ENCODE results near the gene SLIT3. TPM values are rescaled to one million over a fixed set of nuclear protein-coding genes. Genes with fewer than 3 reads are reported as not detected.
A peak's percentile ranks its signal among the peaks of the same experiment; 100 is the strongest.

Gene SLIT3
- total and polyA plus RNA-seq, 5 donors from 2014 or later = not detected

GRCh38 chr5:168655316-168655715, 645.6 kb downstream of the SLIT3 start:
- Histone ChIP-seq H3K27me3 (ENCODE audit: control insufficient read depth, insufficient read depth, low read length) (no peaks in the 10 kb centered on the region), H3K4me3 (ENCODE audit: low read depth, low read length) (no peak overlapping the region), H3K27ac (ENCODE audit: insufficient read depth, low read length, poor library complexity, severe bottlenecking) (no peak overlapping the region), H3K36me3 (ENCODE audit: control insufficient read depth, insufficient read depth, low read length) (no peaks in the 10 kb centered on the region), H3K4me1 (ENCODE audit: control insufficient read depth, insufficient read depth, low read length, poor library complexity, severe bottlenecking) (no peaks in the 10 kb centered on the region), H3K9me3 (ENCODE audit: control insufficient read depth in 2 of 2, low read length in 2 of 2) (no peaks in the 10 kb centered on the region)
- no peak overlapping the region for H3K27ac Mint-ChIP-seq
- peaks cover 6% of the 10 kb centered on the region for H3K27me3 Mint-ChIP-seq
- no peaks in the 10 kb centered on the region for H3K4me1 Mint-ChIP-seq
- no peak overlapping the region for H3K4me3 Mint-ChIP-seq
- no peak for DNase-seq
- no peaks in the 10 kb centered on the region for H3K9me3 Mint-ChIP-seq
- no peak for ATAC-seq (ENCODE audit: low read depth in 2 of 2)
- H3K36me3 Mint-ChIP-seq = no peaks in the 10 kb centered on the region

- H3K9me3 Mint-ChIP-seq = no peaks in the 10 kb centered on the region
- ATAC-seq (ENCODE audit: low read depth in 2 of 2) (no peak), DNase-seq (no peak)
- Histone ChIP-seq H3K36me3 (ENCODE audit: control insufficient read depth, insufficient read depth, low read length) (no peaks in the 10 kb centered on the region), H3K27ac (ENCODE audit: insufficient read depth, low read length, poor library complexity, severe bottlenecking) (no peak overlapping the region), H3K4me3 (ENCODE audit: low read depth, low read length) (no peak overlapping the region), H3K4me1 (ENCODE audit: control insufficient read depth, insufficient read depth, low read length, poor library complexity, severe bottlenecking) (no peaks in the 10 kb centered on the region), H3K9me3 (ENCODE audit: control insufficient read depth in 2 of 2, low read length in 2 of 2) (no peaks in the 10 kb centered on the region), H3K27me3 (ENCODE audit: control insufficient read depth, insufficient read depth, low read length) (no peaks in the 10 kb centered on the region)
- no peak overlapping the region for H3K4me3 Mint-ChIP-seq
- no peaks in the 10 kb centered on the region for H3K4me1 Mint-ChIP-seq
- H3K27ac Mint-ChIP-seq = no peak overlapping the region
- H3K27me3 Mint-ChIP-seq = peaks cover 15% of the 10 kb centered on the region
- H3K36me3 Mint-ChIP-seq = no peaks in the 10 kb centered on the region
These were observed 646.7 kb downstream of the SLIT3 start for GRCh38 chr5:168654211-168654721.

- H3K36me3 ChIP-seq (ENCODE audit: control insufficient read depth, insufficient read depth, low read length) = no peaks in the 10 kb centered on the region
- Mint-ChIP-seq H3K4me1 (no peaks in the 10 kb centered on the region), H3K36me3 (no peaks in the 10 kb centered on the region), H3K4me3 (no peak overlapping the region), H3K27ac (peak overlapping the region in 1 of 3 donors; percentile 62), H3K9me3 (peaks cover 0 to 1% (median 0%) of the 10 kb centered on the region in 7 donors), H3K27me3 (peaks cover 18% of the 10 kb centered on the region)
- no peaks in the 10 kb centered on the region for H3K4me1 ChIP-seq (ENCODE audit: control insufficient read depth, insufficient read depth, low read length, poor library complexity, severe bottlenecking)
- no peak overlapping the region for H3K27ac ChIP-seq (ENCODE audit: insufficient read depth, low read length, poor library complexity, severe bottlenecking)
- H3K9me3 ChIP-seq (ENCODE audit: control insufficient read depth in 2 of 2, low read length in 2 of 2) = no peaks in the 10 kb centered on the region
- DNase-seq (no peak), ATAC-seq (ENCODE audit: low read depth in 2 of 2) (no peak)
- H3K4me3 ChIP-seq (ENCODE audit: low read depth, low read length) = no peak overlapping the region
- H3K27me3 ChIP-seq (ENCODE audit: control insufficient read depth, insufficient read depth, low read length) = no peaks in the 10 kb centered on the region
These were observed 647.3 kb downstream of the SLIT3 start for GRCh38 chr5:168653626-168654025.

GRCh38 chr5:168651648-168652047, 649.3 kb downstream of the SLIT3 start:
- Histone ChIP-seq H3K27ac (ENCODE audit: insufficient read depth, low read length, poor library complexity, severe bottlenecking) (no peak overlapping the region), H3K4me3 (ENCODE audit: low read depth, low read length) (no peak overlapping the region), H3K9me3 (ENCODE audit: control insufficient read depth in 2 of 2, low read length in 2 of 2) (no peaks in the 10 kb centered on the region), H3K27me3 (ENCODE audit: control insufficient read depth, insufficient read depth, low read length) (no peaks in the 10 kb centered on the region), H3K4me1 (ENCODE audit: control insufficient read depth, insufficient read depth, low read length, poor library complexity, severe bottlenecking) (no peaks in the 10 kb centered on the region), H3K36me3 (ENCODE audit: control insufficient read depth, insufficient read depth, low read length) (no peaks in the 10 kb centered on the region)
- Mint-ChIP-seq H3K9me3 (peaks cover 0 to 3% (median 0%) of the 10 kb centered on the region in 7 donors), H3K27me3 (peaks cover 18% of the 10 kb centered on the region), H3K4me3 (no peak overlapping the region), H3K4me1 (no peaks in the 10 kb centered on the region), H3K27ac (no peak overlapping the region), H3K36me3 (no peaks in the 10 kb centered on the region)
- no peak for ATAC-seq (ENCODE audit: low read depth in 2 of 2)
- DNase-seq = no peak

DNA sequence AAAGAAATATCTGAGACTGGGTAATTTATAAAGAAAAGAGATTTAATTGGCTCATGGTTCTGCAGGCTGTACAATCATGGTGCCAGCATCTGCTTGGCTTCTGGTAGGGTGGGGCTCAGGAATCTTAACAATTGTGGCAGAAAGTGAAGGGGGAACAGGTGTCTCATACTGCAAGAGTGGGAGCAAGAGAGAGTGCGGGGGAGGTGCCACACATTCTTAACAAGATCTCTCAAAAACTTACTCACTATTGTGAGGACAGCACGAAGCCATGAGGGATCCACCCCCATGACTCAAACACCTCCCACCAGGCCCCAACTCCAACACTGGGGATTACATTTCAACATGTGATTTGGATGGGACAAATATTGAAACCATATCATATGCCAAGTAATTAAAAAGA, 651.6 kb downstream of the SLIT3 start:
- Histone ChIP-seq H3K9me3 (ENCODE audit: control insufficient read depth in 2 of 2, low read length in 2 of 2) (no peaks in the 10 kb centered on the region), H3K36me3 (ENCODE audit: control insufficient read depth, insufficient read depth, low read length) (no peaks in the 10 kb centered on the region), H3K27ac (ENCODE audit: insufficient read depth, low read length, poor library complexity, severe bottlenecking) (no peak overlapping the region), H3K27me3 (ENCODE audit: control insufficient read depth, insufficient read depth, low read length) (no peaks in the 10 kb centered on the region), H3K4me3 (ENCODE audit: low read depth, low read length) (no peak overlapping the region), H3K4me1 (ENCODE audit: control insufficient read depth, insufficient read depth, low read length, poor library complexity, severe bottlenecking) (no peaks in the 10 kb centered on the region)
- Mint-ChIP-seq H3K27ac (no peak overlapping the region), H3K4me1 (no peaks in the 10 kb centered on the region), H3K9me3 (peaks cover 0 to 4% (median 1%) of the 10 kb centered on the region in 7 donors), H3K36me3 (no peaks in the 10 kb centered on the region), H3K4me3 (no peak overlapping the region), H3K27me3 (peaks cover 18% of the 10 kb centered on the region)
- DNase-seq (no peak), ATAC-seq (ENCODE audit: low read depth in 2 of 2) (no peak)

GRCh38 chr5:168648576-168648975, 652.4 kb downstream of the SLIT3 start:
- H3K36me3 Mint-ChIP-seq = no peaks in the 10 kb centered on the region
- peaks cover 0 to 4% (median 1%) of the 10 kb centered on the region in 7 donors for H3K9me3 Mint-ChIP-seq
- no peak overlapping the region for H3K27ac ChIP-seq (ENCODE audit: insufficient read depth, low read length, poor library complexity, severe bottlenecking)
- H3K27me3 ChIP-seq (ENCODE audit: control insufficient read depth, insufficient read depth, low read length) = no peaks in the 10 kb centered on the region
- no peaks in the 10 kb centered on the region for H3K9me3 ChIP-seq (ENCODE audit: control insufficient read depth in 2 of 2, low read length in 2 of 2)
- no peak overlapping the region for H3K4me3 ChIP-seq (ENCODE audit: low read depth, low read length)
- no peak overlapping the region for H3K4me3 Mint-ChIP-seq
- H3K27me3 Mint-ChIP-seq = peaks cover 18% of the 10 kb centered on the region
- no peak overlapping the region for H3K27ac Mint-ChIP-seq
- no peaks in the 10 kb centered on the region for H3K4me1 ChIP-seq (ENCODE audit: control insufficient read depth, insufficient read depth, low read length, poor library complexity, severe bottlenecking)
- no peaks in the 10 kb centered on the region for H3K36me3 ChIP-seq (ENCODE audit: control insufficient read depth, insufficient read depth, low read length)
- ATAC-seq (ENCODE audit: low read depth in 2 of 2) (no peak), DNase-seq (no peak)
- H3K4me1 Mint-ChIP-seq = no peaks in the 10 kb centered on the region

GRCh38 chr5:168648016-168648415, 652.9 kb downstream of the SLIT3 start:
- H3K36me3 ChIP-seq (ENCODE audit: control insufficient read depth, insufficient read depth, low read length) = no peaks in the 10 kb centered on the region
- H3K27me3 ChIP-seq (ENCODE audit: control insufficient read depth, insufficient read depth, low read length) = no peaks in the 10 kb centered on the region
- no peaks in the 10 kb centered on the region for H3K36me3 Mint-ChIP-seq
- DNase-seq (no peak), ATAC-seq (ENCODE audit: low read depth in 2 of 2) (no peak)
- no peak overlapping the region for H3K4me3 Mint-ChIP-seq
- peaks cover 14% of the 10 kb centered on the region for H3K27me3 Mint-ChIP-seq
- peaks cover 0 to 4% (median 1%) of the 10 kb centered on the region in 7 donors for H3K9me3 Mint-ChIP-seq
- no peaks in the 10 kb centered on the region for H3K4me1 Mint-ChIP-seq
- H3K4me1 ChIP-seq (ENCODE audit: control insufficient read depth, insufficient read depth, low read length, poor library complexity, severe bottlenecking) = no peaks in the 10 kb centered on the region
- H3K9me3 ChIP-seq (ENCODE audit: control insufficient read depth in 2 of 2, low read length in 2 of 2) = no peaks in the 10 kb centered on the region
- H3K27ac ChIP-seq (ENCODE audit: insufficient read depth, low read length, poor library complexity, severe bottlenecking) = no peak overlapping the region
- no peak overlapping the region for H3K4me3 ChIP-seq (ENCODE audit: low read depth, low read length)
- H3K27ac Mint-ChIP-seq = no peak overlapping the region

GRCh38 chr5:168647083-168647482, 653.9 kb downstream of the SLIT3 start:
- no peak overlapping the region for H3K4me3 Mint-ChIP-seq
- H3K9me3 Mint-ChIP-seq = peaks cover 0 to 4% (median 1%) of the 10 kb centered on the region in 7 donors
- no peaks in the 10 kb centered on the region for H3K4me1 ChIP-seq (ENCODE audit: control insufficient read depth, insufficient read depth, low read length, poor library complexity, severe bottlenecking)
- no peaks in the 10 kb centered on the region for H3K36me3 ChIP-seq (ENCODE audit: control insufficient read depth, insufficient read depth, low read length)
- no peaks in the 10 kb centered on the region for H3K9me3 ChIP-seq (ENCODE audit: control insufficient read depth in 2 of 2, low read length in 2 of 2)
- no peak overlapping the region for H3K27ac ChIP-seq (ENCODE audit: insufficient read depth, low read length, poor library complexity, severe bottlenecking)
- H3K27ac Mint-ChIP-seq = no peak overlapping the region
- DNase-seq (no peak), ATAC-seq (ENCODE audit: low read depth in 2 of 2) (no peak)
- no peaks in the 10 kb centered on the region for H3K36me3 Mint-ChIP-seq
- H3K27me3 Mint-ChIP-seq = peaks cover 12% of the 10 kb centered on the region
- H3K4me1 Mint-ChIP-seq = peaks cover 0 to 2% (median 0%) of the 10 kb centered on the region in 4 donors
- H3K4me3 ChIP-seq (ENCODE audit: low read depth, low read length) = no peak overlapping the region
- no peaks in the 10 kb centered on the region for H3K27me3 ChIP-seq (ENCODE audit: control insufficient read depth, insufficient read depth, low read length)

All from CD4-positive, CD25-positive, alpha-beta regulatory T cell (primary cell).